NCI-H526 treated with DMSO at 0.1 percent for 48 hours (cell line): ENCODE data around the gene CHST1.

ENCODE experiments used
- DNase-seq: peaks from one replicate; lab custom pipeline; 2025; lab: John Stamatoyannopoulos, UW

The CHST1 gene

DNA sequence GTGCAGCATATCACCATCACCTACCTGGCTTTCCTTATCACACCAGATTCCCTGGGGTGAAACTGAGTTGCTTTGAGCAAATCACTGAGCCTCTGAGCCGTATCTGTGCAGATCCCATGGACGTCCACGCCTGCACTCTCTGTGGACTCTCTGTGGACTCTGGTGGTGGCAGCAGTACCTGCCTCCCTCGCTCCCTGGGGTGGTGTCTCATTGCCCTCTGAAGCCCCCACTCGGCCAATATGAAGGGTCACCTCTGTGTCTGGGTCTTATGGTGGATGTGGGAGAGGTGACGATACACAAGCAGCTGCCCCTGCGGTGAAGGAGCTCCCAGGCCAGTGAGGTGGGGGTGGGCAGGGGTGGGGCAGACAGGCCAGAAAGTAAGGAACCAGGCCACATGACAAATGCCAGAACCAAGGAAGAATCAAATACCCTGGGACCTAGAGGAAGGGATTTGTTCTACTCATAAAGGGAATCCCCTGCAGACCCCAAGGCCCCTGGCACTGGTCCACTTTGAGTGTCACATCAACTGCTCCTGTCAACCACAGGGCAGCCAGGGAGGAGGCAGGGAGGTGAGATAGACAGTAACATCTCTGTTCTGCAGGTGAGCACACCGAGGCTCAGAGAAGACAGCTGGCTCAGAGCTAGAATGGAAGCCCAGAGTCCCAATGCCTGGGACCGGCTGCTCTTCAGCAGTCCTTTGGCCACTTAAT is 9.2 kb upstream of the CHST1 start:
- no peak for DNase-seq

- DNase-seq = no peak
These were observed 8.0 kb upstream of the CHST1 start for GRCh38 chr11:45673441-45673840.

GRCh38 chr11:45672593-45672992 is 7.2 kb upstream of the CHST1 start:
- DNase-seq = no peak

DNA sequence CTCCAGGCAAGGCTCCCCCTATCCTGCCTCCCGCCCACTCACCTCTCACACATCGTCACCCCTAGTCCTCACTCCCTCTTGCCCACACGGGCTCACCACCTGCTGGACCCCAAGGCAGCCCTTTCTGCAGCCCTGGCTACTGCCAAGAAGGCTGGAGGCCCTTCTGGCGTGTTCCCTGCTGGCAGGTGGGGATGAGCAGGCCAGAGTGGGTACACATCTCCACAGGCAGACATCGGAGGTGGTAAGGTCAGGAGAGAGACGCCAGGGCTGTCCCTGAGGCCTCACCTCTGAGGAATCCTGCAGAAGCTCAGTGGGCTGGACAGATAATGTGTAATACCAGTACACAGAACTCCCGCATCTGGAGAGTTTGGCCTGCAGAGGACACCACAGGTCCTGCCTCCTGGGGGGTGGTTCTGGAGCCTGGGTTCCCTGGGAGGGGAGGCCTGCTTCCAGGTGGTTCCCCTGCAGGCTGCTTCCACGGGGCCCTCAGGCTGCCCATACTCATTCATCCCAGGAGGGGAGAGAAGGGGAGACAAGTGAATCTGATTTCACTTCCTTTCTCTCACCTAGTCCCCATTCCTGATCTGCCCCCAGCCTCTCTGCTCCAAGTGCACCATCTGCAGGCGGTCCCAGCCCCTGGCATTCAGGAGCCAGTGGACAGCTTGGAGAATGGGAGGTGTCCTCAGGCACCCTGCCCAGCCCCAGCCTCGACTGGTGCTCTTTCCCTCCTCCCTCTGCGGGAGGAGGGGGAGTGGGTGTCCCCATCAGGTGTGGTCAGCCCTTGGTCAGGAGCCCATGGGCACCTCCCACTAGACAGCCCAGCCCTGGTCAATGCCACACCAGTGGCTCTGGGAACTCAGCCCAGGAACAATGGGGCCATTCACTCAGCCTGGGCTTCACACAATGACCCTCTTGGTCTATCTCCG is 6.1 kb upstream of the CHST1 start:
- no peak for DNase-seq

DNA sequence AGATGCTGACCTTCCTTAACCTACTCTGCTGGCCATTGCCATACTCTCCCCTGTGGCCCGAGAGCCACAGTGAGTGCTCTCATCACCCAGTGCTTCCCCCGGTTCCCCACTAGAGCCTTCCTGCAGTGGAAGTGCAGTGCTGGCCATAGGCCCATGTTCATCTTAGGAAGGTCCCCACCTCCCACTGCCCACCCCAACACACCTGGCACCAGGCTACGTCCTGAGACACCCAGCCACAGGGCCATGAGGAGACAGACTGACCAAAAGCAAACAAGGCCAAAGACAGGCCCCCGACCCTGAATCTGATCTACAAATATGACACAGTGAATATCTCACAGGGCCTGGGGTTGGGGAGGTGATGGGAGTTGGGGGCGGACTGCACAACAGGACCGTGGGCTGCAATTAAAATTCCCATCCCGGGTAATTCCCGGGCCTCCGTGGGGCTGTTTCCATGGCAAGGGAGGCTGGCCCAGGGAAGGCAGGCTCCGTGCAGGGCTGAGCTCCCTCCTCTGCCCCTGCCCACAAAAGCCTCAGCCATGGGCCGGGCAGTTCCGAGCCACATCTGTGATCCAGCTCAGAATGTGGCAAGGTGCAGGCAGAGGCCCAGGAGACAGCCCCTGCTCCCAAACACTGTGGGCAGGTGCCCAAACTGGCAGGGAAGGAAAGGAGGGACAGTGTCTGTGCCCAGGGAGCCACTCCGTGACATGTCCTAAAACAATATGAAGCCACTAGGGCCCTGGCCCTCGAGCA is 5.1 kb upstream of the CHST1 start:
- no peak for DNase-seq

GRCh38 chr11:45669956-45670355 is 4.5 kb upstream of the CHST1 start:
- DNase-seq = no peak

GRCh38 chr11:45669146-45669545 is 3.7 kb upstream of the CHST1 start:
- no peak for DNase-seq

DNA sequence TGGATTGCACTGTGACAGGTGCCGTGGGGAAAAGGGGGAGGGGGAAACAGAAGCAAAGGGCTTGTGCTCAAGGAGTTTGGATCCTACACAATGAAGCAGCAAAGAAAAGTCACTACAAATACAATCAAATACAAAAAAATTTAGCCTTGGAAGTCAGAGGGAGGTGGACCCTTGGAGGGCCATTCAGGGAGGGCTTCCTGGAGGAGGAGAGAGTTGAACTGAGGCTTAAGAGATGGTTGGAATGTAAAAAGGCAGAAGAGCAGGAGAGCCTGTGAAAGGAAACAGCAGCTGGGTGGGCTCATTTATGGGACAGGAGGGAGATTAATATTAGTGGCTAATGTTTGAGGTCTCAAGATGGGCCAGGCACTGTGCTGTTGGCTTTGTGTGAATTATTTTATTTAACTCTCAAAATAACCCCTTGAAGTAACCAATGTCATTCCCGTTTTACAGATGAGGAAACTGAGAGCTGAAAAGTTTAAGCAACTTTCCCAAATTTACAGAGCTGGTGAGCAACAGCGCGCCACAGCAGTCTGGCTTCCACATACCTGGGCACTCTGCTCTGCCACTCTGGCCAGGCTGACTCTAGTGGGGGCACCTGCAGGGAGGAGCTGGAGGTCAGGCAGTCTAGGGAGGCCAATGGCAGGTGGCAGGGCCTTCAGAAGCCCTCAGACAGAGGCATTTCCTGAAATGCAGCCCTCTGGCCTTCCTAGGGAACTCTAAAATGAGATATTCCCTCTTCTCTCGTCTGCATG is 2.7 kb upstream of the CHST1 start:
- DNase-seq = no peak

GRCh38 chr11:45666648-45667642 is 1.5 kb upstream of the CHST1 start:
- DNase-seq = no peak

GRCh38 chr11:45665933-45666647 is 668 bp upstream of the CHST1 start:
- DNase-seq = no peak

DNA sequence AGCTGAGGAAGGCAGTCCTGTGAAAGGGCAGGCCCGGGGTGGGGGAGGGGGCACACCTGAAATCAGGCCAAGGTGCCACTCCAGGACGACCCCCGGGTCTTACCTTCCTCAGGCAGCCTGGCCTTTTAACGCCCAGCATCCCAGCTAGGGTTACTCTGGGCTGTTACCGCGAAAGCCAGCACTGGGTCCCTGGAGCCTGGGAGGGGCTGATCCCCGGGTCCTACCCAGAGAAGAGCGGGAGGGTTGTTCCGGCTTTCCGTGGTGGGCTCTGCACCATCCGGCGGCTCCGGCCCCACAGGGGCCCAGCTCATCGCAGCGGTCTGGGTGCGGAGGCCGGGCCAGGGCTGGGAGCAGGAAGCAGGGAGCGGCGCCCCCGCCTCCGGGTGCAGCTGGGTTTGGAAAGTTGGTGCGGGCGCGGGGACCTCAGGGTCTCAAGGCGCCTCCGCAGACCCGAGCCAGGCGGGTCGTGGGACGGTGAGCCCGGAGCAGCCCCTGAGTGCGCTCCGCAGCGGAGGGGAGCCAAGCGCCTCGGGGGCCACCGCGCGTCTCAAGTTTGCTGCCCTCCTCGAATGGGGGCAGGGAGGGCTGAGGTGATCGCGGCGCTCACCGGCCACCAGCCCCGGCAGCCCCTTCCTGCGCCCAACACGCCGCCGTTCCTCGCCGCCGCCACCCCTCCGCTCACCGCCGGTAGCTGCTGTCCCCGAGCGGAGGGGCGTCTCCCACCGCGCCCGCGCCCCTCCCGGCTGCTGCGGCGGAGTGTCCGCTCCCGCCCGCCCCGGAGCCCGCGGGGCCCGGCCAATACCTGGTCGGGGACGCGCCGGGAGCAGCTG is 831 bp downstream of the CHST1 start:
- no peak for DNase-seq

DNA sequence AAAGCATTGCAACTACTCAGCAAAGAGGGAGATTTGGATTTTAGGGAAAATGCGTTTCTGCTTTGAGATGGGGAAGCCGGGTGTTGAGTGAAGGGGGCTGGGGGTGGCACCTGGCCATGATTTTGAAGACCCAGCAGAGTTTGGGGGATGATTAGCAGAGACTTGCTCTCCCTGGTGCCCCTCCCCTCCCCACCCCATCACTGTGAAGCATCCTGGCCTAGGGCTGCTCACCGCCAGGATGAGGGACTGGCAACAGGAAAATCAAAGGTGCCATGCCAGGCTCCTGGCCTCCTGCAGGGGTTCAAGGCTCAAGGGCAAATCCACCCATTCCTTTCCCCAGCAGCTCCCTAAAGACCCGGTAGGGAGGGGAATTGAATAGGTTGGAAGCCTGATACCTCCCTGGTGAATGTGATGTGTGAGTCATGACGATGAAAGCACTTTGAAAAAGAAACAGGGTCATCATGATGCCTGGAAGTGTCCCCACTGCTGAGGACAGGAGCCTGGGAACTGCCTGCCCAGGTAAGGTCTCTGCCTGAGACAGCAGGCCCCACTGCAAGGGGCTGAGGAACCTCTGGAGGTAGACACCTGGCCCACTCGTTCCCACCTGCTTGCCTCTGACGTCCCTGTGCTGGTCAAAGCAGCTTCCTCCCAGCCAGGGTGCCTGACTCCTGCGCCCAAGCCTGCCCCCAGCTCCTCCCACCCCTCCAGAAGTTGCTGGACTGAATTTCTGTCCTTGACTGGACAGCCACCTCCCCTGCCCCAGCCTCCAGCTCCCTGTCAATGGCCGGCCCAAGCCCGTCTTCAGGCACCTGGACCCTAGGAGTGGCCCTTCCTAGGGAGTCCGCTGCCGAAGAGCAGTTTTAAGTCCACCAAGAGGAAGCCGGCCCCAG is 1.7 kb downstream of the CHST1 start:
- DNase-seq = no peak

- DNase-seq = no peak
These were observed 2.5 kb downstream of the CHST1 start for GRCh38 chr11:45662665-45663485.

- DNase-seq = no peak
These were observed 3.2 kb downstream of the CHST1 start for GRCh38 chr11:45662096-45662664.

GRCh38 chr11:45661439-45662055 is 3.9 kb downstream of the CHST1 start:
- DNase-seq = no peak

GRCh38 chr11:45660729-45661438 is 4.5 kb downstream of the CHST1 start:
- DNase-seq = no peak
